Tongue (tissue), 2 donors: Measurements from ENCODE around the gene TMEM132D. TPM values are rescaled to one million over a fixed set of nuclear protein-coding genes. Genes with fewer than 3 reads are reported as not detected.

Source experiments
- DNase-seq: peaks from one replicate; pipeline ENCODE4 v3.0.0-alpha.2; 2015
- total RNA-seq: library from RNA; depleted of rRNA; stranded (reverse); fragments of >200 nt; gene quantifications from one replicate; pipeline ENCODE4 v1.2.3, GENCODE V29; 2014

The TMEM132D gene
- total RNA-seq, 1 donor from 2014 or later, result 1.1 TPM

- DNase-seq, result no peak
Measured at GRCh38 chr12:129440278-129440677, 463.5 kb downstream of the TMEM132D start.

DNA sequence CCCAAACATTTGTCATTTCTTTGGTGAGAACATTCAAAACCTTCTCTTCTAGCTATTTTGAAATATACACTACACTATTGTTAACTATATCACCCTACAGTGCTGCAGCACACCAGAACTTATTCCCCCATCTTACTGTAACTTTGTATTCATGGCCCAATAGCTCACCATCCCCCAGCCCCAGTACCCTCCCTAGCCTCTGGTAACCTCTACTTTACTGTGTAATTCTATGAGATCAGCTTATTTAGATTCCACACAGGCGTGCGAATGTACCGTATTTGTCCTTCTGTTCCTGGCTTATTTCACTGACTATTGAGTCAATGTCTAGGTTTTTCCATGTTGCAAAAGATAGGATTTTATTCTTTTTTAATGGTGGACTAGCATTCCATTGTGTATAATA, 469.0 kb downstream of the TMEM132D start:
- DNase-seq, result no peak

GRCh38 chr12:129428240-129428936, 475.4 kb downstream of the TMEM132D start:
- DNase-seq, result no peak

- no peak for DNase-seq
Measured at GRCh38 chr12:129423041-129423580, 480.7 kb downstream of the TMEM132D start.

GRCh38 chr12:129413295-129413694, 490.5 kb downstream of the TMEM132D start:
- DNase-seq, result no peak

GRCh38 chr12:129409281-129409680, 494.5 kb downstream of the TMEM132D start:
- DNase-seq, result no peak

DNA sequence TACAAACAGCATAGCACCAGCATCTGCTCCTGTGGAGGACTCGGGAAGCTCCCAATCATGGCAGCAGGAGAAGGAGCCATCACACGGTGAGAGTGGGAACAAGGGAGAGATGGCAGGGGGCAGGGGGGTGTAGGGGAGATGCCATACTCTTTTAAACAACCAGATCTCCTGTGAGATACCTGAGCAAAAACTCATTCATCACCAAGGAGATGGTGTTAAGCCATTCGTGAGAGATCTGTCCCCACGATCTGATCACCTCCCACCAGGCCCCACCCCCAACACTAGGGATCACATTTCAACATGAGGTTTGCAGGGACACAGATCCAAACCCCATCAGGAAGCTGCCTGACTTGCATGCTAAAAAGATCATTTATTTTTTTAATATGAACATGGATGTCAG, 499.3 kb downstream of the TMEM132D start:
- DNase-seq, result no peak

DNA sequence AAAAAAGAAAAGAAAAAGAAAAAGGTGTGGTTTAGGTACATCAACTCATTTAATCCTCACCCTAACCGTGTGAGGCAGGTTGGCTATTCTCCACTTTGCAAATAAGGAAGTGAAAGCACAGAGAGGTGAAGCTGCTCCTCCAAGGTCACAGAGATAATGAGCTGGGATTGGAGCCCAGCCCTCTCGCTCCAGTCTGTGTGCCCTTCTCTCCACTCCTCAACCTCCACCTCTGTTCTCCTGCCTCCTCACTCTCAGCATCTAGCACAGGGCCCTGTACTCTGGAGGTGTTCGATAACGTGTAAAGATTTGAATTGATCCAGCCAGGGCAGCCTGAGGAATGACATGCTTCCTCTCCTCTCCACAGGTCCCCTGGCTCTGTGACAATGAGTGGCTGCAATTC, 502.3 kb downstream of the TMEM132D start:
- no peak for DNase-seq

GRCh38 chr12:129394177-129394825, 509.5 kb downstream of the TMEM132D start:
- DNase-seq, result no peak

GRCh38 chr12:129393357-129393937, 510.4 kb downstream of the TMEM132D start:
- DNase-seq, result peak; percentile 10

- DNase-seq, result no peak
Measured at GRCh38 chr12:129385637-129385990, 518.2 kb downstream of the TMEM132D start.

GRCh38 chr12:129383956-129384355, 519.9 kb downstream of the TMEM132D start:
- DNase-seq, result no peak

- DNase-seq, result no peak
Measured at GRCh38 chr12:129381715-129382114, 522.1 kb downstream of the TMEM132D start.

DNA sequence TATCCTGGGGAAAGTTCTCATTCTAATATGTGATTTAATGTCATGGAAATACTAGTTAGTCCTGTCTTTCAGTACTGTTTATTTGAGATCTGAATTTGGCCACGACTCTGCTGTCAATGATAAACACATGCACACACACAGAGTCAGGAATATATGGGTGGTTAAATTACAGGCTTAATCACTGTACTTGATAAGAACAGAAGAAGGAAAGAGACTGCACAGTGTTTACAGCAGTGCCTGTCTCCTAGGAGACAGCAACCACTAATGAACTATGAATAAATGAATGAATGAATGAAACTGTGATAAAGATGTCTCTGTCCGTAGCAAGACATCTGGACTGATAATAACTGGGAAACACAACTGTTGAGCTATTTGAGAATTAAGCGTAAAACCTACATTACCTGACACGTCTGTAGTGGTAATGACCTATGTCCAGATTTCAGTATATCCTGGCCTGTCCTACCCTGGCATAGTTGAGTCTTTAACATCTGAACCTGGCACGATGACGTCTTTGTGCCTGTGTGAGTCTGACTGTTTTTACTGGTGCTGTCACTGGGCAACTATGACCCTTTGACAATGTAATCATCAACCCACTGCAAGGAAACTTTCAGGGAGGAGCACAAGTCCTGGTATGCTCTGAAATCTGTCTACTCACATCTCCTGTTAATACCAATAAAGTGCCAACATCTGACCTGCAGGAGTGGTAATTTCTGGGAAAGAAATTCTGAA, 524.6 kb downstream of the TMEM132D start:
- no peak for DNase-seq

- DNase-seq, result no peak
Measured at GRCh38 chr12:129378496-129378895, 525.3 kb downstream of the TMEM132D start.

GRCh38 chr12:129373746-129374145, 530.1 kb downstream of the TMEM132D start:
- DNase-seq, result no peak

DNA sequence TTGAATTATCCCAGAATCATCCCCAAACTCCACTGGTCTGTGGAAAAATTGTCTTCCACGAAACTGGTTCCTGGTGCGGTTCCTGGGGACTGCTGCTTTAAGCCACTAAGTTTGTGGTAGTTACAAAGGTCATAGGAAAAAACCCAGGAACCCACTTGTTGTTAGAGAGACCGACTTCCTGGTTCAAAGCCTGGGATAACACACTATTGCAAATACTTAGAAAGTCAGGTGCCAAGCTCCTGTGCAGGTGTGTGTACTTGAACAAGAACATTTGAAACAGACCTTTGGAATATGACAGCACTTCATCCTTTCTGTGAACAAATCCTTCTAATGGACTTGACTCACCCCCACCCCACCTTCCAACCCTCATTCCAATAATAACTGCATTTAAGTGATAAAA, 530.9 kb downstream of the TMEM132D start:
- DNase-seq, result no peak

- no peak for DNase-seq
Measured at GRCh38 chr12:129372348-129372747, 531.5 kb downstream of the TMEM132D start.

- no peak for DNase-seq
Measured at GRCh38 chr12:129371268-129371667, 532.6 kb downstream of the TMEM132D start.

DNA sequence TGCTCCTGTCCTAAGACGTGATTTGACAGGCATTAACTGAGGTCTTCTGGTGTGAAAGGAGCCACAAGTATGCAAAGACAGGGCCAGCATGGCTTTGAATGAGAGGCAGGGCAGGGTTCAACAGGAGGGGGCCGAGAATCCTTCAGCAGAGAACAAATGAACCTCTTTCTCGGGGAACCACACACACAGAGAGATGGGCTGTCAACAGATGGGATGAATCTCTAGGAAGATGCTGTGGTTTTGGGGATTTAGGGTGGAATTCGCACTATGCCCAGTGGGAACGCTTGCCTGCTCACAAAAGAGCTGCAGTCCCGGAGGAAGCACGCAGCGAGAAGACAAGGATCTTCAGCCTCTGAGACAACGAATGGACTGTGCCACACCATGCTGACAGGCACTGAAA, 537.2 kb downstream of the TMEM132D start:
- DNase-seq, result no peak

- peak; percentile 2 for DNase-seq
Measured at GRCh38 chr12:129363041-129363440, 540.8 kb downstream of the TMEM132D start.

DNA sequence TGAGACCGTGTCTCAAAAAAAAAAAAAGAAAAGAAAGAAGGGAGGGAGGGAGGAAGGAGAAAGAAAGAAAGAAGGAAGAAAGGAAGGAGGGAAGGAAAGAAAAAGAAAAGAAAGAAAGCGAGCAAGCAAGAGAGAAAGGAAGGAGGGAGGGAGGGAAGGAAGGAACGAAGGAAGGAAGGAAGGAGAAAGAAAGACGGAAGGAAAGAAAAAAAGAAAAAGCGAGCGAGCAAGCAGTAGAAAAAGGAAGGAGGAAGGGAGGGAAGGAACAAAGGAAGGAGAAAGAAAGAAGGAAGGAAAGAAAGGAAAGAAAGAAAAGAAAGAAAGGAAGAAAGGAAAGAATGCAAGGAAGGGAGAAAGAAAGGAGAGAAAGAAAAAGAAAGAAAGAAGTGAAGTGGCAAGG, 546.6 kb downstream of the TMEM132D start:
- DNase-seq, result no peak

DNA sequence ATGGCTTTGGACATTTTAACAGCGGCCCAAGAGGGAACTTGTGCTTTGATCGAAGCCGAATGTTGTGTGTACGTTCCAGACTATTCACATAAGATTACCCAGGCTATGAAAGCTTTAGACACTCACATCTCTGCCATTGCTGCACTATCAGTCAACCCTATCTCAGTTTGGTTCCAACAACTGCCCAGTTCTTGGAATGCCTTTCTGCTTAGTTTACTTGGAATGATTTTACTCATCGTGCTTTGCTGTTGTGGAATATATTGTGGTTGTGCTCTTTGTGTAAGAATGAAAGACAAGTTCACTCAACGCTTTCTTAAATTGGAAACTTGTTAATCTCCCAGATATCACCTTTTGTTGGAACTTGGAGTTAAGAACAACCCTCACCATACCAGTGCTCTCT, 552.3 kb downstream of the TMEM132D start:
- no peak for DNase-seq
